ENCODE measurements around the gene FAM240B.

FAM240B gene

GRCh38 chr9:38652044-38652443 is 67.9 kb downstream of the FAM240B start:
- no peak for DNase-seq

GRCh38 chr9:38651400-38652042 is 68.4 kb downstream of the FAM240B start:
- peaks cover 23% of the 10 kb centered on the region for H3K4me1 Mint-ChIP-seq
- H3K4me3 Mint-ChIP-seq, result no peak overlapping the region
- H3K36me3 Mint-ChIP-seq (ENCODE audit: low read depth), result peaks cover 6% of the 10 kb centered on the region
- TF ChIP-seq CTCF (IDR thresholded peaks at IDR 0.05), result no peak
- peaks cover 8% of the 10 kb centered on the region for H3K27me3 Mint-ChIP-seq (ENCODE audit: low read depth, poor library complexity)
- H3K9me3 Mint-ChIP-seq, result peaks cover 17% of the 10 kb centered on the region
- no peak overlapping the region for H3K27ac Mint-ChIP-seq
- no peak for DNase-seq

More at GRCh38 chr9:38652044-38652443, 67.9 kb downstream of the FAM240B start:
- Mint-ChIP-seq H3K27ac (no peak overlapping the region), H3K4me1 (peaks cover 23% of the 10 kb centered on the region), H3K36me3 (ENCODE audit: low read depth) (peaks cover 6% of the 10 kb centered on the region), H3K4me3 (no peak overlapping the region), H3K9me3 (peaks cover 17% of the 10 kb centered on the region), H3K27me3 (ENCODE audit: low read depth, poor library complexity) (peaks cover 8% of the 10 kb centered on the region)
- no peak for TF ChIP-seq CTCF (IDR thresholded peaks at IDR 0.05)

GRCh38 chr9:38650564-38650963 is 69.4 kb downstream of the FAM240B start:
- TF ChIP-seq CTCF (IDR thresholded peaks at IDR 0.05), result no peak
- DNase-seq, result no peak
- H3K9me3 Mint-ChIP-seq, result peaks cover 17% of the 10 kb centered on the region
- H3K4me3 Mint-ChIP-seq, result no peak overlapping the region
- peaks cover 6% of the 10 kb centered on the region for H3K36me3 Mint-ChIP-seq (ENCODE audit: low read depth)
- peaks cover 8% of the 10 kb centered on the region for H3K27me3 Mint-ChIP-seq (ENCODE audit: low read depth, poor library complexity)
- H3K4me1 Mint-ChIP-seq, result peaks cover 23% of the 10 kb centered on the region
- H3K27ac Mint-ChIP-seq, result no peak overlapping the region

- no peak for DNase-seq
- peaks cover 23% of the 10 kb centered on the region for H3K4me1 Mint-ChIP-seq
- H3K36me3 Mint-ChIP-seq (ENCODE audit: low read depth), result peaks cover 6% of the 10 kb centered on the region
- no peak overlapping the region for H3K27ac Mint-ChIP-seq
- peaks cover 17% of the 10 kb centered on the region for H3K9me3 Mint-ChIP-seq
- TF ChIP-seq CTCF (IDR thresholded peaks at IDR 0.05), result no peak
- no peak overlapping the region for H3K4me3 Mint-ChIP-seq
- H3K27me3 Mint-ChIP-seq (ENCODE audit: low read depth, poor library complexity), result peaks cover 8% of the 10 kb centered on the region
These were observed 70.1 kb downstream of the FAM240B start for GRCh38 chr9:38649731-38650363.

- H3K4me1 Mint-ChIP-seq, result peaks cover 18% of the 10 kb centered on the region
- TF ChIP-seq CTCF (IDR thresholded peaks at IDR 0.05), result no peak
- H3K27ac Mint-ChIP-seq, result no peak overlapping the region
- DNase-seq, result no peak
- no peak overlapping the region for H3K4me3 Mint-ChIP-seq
- H3K9me3 Mint-ChIP-seq, result peaks cover 10% of the 10 kb centered on the region
- H3K36me3 Mint-ChIP-seq (ENCODE audit: low read depth), result peaks cover 6% of the 10 kb centered on the region
- peaks cover 10% of the 10 kb centered on the region for H3K27me3 Mint-ChIP-seq (ENCODE audit: low read depth, poor library complexity)
These were observed 75.3 kb downstream of the FAM240B start for GRCh38 chr9:38644601-38645000.
